Measurements from ENCODE around the gene RAP1A.

Gene RAP1A

DNA sequence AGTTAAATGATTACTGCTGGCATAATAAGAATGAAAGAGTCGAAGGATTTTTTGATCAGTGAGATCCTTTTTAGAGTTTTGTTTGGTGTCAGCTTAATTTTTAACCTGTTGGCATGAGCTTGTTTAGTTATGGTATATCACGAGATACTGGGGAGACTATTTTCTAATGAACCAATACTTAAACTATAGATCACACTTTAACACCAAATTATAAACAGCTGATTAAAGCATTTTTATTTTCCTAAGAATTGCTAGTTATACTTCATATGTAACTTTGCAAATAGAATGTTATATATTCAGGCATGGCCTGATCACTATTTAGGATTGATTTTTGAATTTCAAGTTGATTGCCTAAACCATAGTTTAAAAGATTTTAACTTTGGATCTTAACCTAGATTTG is 142.1 kb downstream of the RAP1A start:
- DNase-seq (ENCODE audit: low read depth), result no peak

DNA sequence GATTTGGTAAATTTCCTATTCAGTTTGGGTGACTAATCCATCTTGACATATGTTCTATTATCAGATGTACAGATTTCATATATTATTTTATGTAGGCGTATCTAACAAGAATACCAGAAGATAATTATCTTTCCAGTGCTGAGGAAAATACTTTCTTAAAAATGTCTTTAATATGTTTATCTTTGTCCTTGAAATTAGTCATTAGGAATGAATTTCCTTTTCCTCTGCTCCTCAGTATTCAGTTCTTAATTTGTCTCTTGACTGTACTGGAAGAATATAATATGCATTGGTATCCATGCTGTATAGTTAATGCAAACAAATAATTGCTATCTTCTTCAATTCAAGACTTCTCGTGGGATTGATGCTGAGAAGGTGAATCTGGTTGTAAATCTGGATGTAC is 142.7 kb downstream of the RAP1A start:
- DNase-seq (ENCODE audit: low read depth), result no peak

Measured in fibroblast of the conjunctiva (primary cell).